Measurements from ENCODE around the gene TRAPPC3.

Gene TRAPPC3

GRCh38 chr1:36132029-36132428 lies 17.3 kb downstream of the TRAPPC3 start:
- DNase-seq (ENCODE audit: low read depth): no peak
- no peak overlapping the region for H3K4me3 ChIP-seq (ENCODE audit: low read depth, low read length)

- H3K4me3 ChIP-seq (ENCODE audit: low read depth, low read length): no peak overlapping the region
- DNase-seq (ENCODE audit: low read depth): no peak
These were observed 20.4 kb downstream of the TRAPPC3 start for GRCh38 chr1:36128905-36129206.

GRCh38 chr1:36128126-36128904 lies 21.0 kb downstream of the TRAPPC3 start:
- H3K4me3 ChIP-seq (ENCODE audit: low read depth, low read length): no peak overlapping the region
- no peak for DNase-seq (ENCODE audit: low read depth)

GRCh38 chr1:36126797-36127500 lies 22.3 kb downstream of the TRAPPC3 start:
- H3K4me3 ChIP-seq (ENCODE audit: low read depth, low read length): no peak overlapping the region
- DNase-seq (ENCODE audit: low read depth): no peak

GRCh38 chr1:36126005-36126716 lies 23.1 kb downstream of the TRAPPC3 start:
- DNase-seq (ENCODE audit: low read depth): no peak
- no peak overlapping the region for H3K4me3 ChIP-seq (ENCODE audit: low read depth, low read length)

GRCh38 chr1:36125129-36125991 lies 23.9 kb downstream of the TRAPPC3 start, which contains the start of gene COL8A2:
Gene COL8A2 (minus strand): TSS chr1:36125222. CDS start chr1:36100242, 24,980 bp downstream.
- peak within 1 kb of the TSS; percentile 28 for H3K4me3 ChIP-seq (ENCODE audit: low read depth, low read length)
- DNase-seq (ENCODE audit: low read depth): no peak

- no peak for DNase-seq (ENCODE audit: low read depth)
- H3K4me3 ChIP-seq (ENCODE audit: low read depth, low read length): peak overlapping the region; percentile 13
These were observed 24.7 kb downstream of the TRAPPC3 start for GRCh38 chr1:36124404-36125128.

- no peak for DNase-seq (ENCODE audit: low read depth)
- no peak overlapping the region for H3K4me3 ChIP-seq (ENCODE audit: low read depth, low read length)
These were observed 25.9 kb downstream of the TRAPPC3 start for GRCh38 chr1:36123356-36123755.

GRCh38 chr1:36122062-36123030 lies 26.9 kb downstream of the TRAPPC3 start:
- H3K4me3 ChIP-seq (ENCODE audit: low read depth, low read length): no peak overlapping the region
- no peak for DNase-seq (ENCODE audit: low read depth)

- DNase-seq (ENCODE audit: low read depth): no peak
- H3K4me3 ChIP-seq (ENCODE audit: low read depth, low read length): no peak overlapping the region
These were observed 29.8 kb downstream of the TRAPPC3 start for GRCh38 chr1:36119456-36119855.

- H3K4me3 ChIP-seq (ENCODE audit: low read depth, low read length): no peak overlapping the region
- DNase-seq (ENCODE audit: low read depth): no peak
These were observed 30.7 kb downstream of the TRAPPC3 start for GRCh38 chr1:36118447-36119204.

GRCh38 chr1:36116901-36117300 lies 32.4 kb downstream of the TRAPPC3 start:
- no peak overlapping the region for H3K4me3 ChIP-seq (ENCODE audit: low read depth, low read length)
- no peak for DNase-seq (ENCODE audit: low read depth)

GRCh38 chr1:36115931-36116330 lies 33.4 kb downstream of the TRAPPC3 start:
- no peak overlapping the region for H3K4me3 ChIP-seq (ENCODE audit: low read depth, low read length)
- DNase-seq (ENCODE audit: low read depth): no peak

GRCh38 chr1:36115200-36115669 lies 34.1 kb downstream of the TRAPPC3 start:
- DNase-seq (ENCODE audit: low read depth): no peak
- no peak overlapping the region for H3K4me3 ChIP-seq (ENCODE audit: low read depth, low read length)

GRCh38 chr1:36114371-36114770 lies 34.9 kb downstream of the TRAPPC3 start:
- H3K4me3 ChIP-seq (ENCODE audit: low read depth, low read length): no peak overlapping the region
- no peak for DNase-seq (ENCODE audit: low read depth)

- DNase-seq (ENCODE audit: low read depth): no peak
- H3K4me3 ChIP-seq (ENCODE audit: low read depth, low read length): no peak overlapping the region
These were observed 36.5 kb downstream of the TRAPPC3 start for GRCh38 chr1:36112823-36113222.

GRCh38 chr1:36111151-36111550 lies 38.1 kb downstream of the TRAPPC3 start:
- no peak for DNase-seq (ENCODE audit: low read depth)
- H3K4me3 ChIP-seq (ENCODE audit: low read depth, low read length): no peak overlapping the region
